GM19372 (cell line): ENCODE measurements around the gene WFDC5.
"Not testable (repeated sequence)": the region's sequence is repeated elsewhere in the genome, so short reads cannot be mapped to it uniquely, and the experiment has no call there.

Experiments used
- ATAC-seq: cut with Tn5 transposase; IDR thresholded peaks from one replicate; pipeline ENCODE4 v1.9.1; 2021; ENCODE audit warnings: mild to moderate bottlenecking, low read depth, moderate library complexity; ENCODE audit not compliant: unreplicated experiment

WFDC5 gene

DNA sequence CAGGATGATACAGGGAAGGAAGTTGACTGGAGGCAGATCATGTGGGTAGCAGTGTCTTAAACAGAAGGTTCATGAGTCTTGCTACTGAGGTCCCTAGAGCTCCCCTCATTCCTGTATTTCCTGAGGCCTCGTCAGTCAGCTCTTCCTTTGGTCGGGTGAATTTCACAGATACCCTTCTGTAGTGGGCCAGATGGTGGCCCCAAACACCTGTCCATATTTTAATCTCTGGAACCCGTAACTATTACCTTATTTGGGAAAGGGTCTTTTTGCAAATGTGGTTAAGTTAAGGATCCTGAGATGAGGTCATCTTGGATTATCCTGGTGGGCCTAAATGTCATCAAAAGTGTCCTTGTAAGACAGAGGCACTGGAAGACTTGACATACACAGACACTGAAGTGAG, 23.6 kb downstream of the WFDC5 start:
- ATAC-seq: no peak

- no peak for ATAC-seq
Observed at GRCh38 chr20:45090481-45090880, 24.5 kb downstream of the WFDC5 start.

GRCh38 chr20:45088247-45088646, 26.7 kb downstream of the WFDC5 start:
- no peak for ATAC-seq

DNA sequence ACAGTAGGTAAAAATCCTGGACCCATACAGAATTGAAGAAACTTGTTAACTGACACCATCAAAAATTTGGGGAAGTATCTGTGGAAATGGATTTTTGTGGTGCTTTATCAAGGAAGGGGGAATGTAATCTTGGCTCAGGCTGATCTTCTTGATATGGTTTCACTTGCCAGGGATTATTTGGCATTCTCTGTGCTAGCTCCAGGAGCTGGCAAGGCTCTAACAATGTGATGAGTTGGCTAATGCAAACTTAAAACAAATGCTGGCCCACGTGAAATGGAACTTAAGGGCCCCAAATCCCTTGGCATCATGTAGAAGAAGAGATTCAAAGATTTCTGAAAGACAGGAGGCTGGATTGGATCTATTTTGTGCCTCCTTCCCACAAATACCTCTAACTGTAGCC, 27.2 kb downstream of the WFDC5 start:
- ATAC-seq: no peak

DNA sequence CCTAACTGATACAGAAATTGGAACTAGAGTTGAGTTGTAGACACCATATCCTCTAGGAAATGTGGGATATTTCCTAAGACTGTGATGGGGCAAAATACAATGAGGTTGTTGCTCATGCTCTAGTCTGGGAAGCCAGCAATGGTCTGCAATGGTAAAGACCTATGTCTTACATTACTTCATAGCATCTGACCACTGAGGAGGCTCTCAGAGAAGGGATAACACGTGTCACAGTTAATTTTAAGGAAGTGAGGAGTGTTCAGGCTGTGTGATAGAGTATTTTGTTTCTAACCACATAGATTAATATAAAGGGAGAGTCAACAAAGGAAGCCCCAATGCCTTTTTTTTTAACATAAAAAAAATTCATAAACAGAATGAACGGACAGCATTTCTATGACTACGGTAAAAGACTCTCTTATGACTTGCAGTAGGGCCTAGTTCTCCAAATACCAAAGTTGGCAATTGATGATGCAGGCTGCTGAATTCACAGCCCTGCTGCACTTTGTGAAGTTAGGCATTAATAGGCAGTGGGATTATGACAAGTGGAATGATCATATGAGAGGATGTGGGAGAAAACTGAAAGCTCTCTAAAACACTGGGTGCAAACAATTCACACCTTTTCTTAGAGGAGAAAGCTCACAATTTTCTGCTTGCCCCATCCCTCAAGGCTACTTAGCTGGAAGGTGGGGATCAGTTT, 27.7 kb downstream of the WFDC5 start:
- no peak for ATAC-seq

GRCh38 chr20:45085867-45086266, 29.1 kb downstream of the WFDC5 start:
- ATAC-seq: no peak

GRCh38 chr20:45085289-45085688, 29.7 kb downstream of the WFDC5 start:
- ATAC-seq: no peak

GRCh38 chr20:45083127-45083526, 31.8 kb downstream of the WFDC5 start:
- ATAC-seq: no peak

DNA sequence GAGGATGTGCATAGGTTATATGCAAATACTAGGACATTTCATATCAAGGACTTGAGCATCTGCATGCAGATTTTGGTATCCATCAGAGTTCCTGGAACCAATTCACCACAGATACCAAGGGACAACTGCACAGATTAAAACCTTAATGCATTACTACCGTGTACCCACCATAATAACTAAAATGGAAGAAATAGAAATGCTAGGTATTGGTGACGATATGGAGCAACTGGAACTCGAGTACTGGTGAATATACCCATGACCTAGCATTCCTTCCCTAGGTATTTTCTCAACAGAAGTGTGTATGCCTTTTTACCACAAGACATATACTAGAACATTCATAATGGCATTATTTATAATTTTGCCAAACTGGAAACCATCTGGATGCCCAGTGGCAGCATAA, 32.5 kb downstream of the WFDC5 start:
- ATAC-seq: no peak

DNA sequence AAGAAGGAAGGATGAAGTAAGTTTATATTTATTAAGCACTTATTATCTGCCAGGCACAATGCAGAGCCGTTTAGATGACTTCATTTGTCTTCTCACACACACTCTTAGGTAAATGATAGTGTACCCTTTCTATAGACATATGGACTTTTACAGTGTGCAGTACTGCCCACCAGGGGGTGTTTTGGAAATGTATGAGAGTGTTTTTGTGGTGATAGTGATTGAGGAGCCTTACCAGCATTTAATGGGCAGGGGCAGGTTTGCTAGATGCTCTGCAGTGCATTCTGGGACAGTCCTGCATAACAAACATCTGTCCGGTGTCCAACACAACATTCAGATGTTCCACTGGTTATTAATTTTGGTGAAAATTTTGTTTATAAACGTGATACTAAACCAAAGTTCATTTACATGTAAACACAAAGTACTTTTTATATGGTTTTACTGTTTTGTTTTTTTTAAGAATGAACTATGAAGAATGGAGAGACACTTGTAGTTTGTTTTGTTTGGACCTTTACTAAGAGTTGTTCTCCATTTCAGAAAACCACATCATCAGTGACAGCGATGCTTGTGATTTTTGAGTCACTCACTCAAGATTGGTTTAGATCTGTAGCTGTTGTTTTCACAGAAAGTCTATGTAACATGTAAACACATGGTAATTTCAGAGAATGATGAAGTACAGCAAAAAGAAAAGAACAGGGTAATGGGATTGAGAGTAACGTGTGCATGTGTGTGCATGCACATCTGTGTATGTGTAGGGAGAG, 33.9 kb downstream of the WFDC5 start:
- ATAC-seq: no peak

GRCh38 chr20:45077559-45077958, 37.4 kb downstream of the WFDC5 start:
- ATAC-seq: no peak

GRCh38 chr20:45073221-45073620, 41.8 kb downstream of the WFDC5 start:
- no peak for ATAC-seq

DNA sequence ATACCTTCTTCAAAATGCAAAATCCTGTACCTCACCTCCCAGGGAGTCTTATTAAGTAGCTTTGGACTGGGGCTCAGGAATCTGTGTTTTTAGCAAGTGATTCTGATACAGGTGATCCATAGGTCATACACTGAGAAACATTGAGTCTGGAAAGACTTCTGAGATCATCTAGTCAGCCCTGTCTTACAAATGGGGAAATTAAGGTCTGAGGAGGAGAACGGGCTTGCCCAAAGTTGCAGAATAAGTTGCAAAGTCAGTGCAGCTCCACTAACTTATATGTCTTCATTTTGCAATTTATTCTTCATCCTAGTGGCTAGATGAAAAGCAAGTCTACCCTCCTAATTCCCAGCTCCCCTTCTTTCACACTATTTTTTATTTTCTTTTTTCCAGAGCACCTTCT, 42.9 kb downstream of the WFDC5 start:
- no peak for ATAC-seq

DNA sequence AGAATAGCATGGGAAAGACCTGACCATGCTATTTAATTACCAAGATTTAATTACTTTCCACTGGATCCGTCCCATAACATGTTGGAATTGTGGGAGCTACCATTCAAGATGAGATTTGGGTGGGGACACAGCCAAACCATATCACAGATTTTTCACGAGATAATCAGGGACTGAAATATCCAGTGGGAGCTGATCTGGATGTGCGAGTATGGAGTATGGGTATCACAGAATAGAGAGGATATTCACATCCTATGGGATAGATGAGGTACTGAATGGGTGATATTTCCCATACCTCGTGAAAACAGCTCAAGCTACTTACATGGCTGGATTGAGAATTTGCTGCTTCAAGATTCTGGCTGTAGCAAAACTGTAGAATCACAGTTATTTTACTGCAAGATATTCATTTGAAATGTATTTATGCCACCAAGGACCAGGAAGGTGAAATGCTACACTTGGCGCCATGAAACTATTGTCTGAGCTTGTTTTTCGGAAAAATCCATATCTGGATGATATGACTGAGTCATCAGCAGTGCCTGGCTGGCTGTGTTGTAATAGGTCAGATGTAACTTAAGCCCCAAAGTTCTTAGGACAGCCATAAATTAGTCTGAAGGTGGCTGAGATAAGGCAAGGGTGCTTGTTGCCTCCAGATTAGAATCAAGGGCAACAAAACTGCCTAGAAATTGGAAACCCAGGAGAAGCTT, 43.9 kb downstream of the WFDC5 start:
- no peak for ATAC-seq

DNA sequence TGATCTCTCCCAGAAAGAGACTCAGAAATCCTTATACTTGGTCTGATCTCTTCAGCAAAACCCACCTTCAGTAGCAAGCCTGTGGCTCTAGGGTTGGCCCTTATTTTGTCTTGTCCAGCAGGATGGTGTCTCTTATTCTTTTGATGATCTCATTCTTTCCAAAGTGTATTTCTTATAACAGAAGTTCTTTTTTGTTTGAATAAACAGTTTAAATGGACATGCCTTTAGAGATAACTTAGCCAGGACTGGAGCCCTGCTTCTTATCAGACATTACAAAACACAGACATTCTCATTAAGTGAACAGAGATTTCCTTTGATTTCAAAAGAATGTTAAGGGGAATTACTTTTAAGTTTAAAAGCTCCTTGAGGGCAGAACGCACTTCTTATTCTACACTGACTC, 45.7 kb downstream of the WFDC5 start:
- no peak for ATAC-seq

GRCh38 chr20:45067558-45067957, 47.4 kb downstream of the WFDC5 start:
- ATAC-seq: no peak

- ATAC-seq: no peak
Observed at GRCh38 chr20:45067087-45067486, 47.9 kb downstream of the WFDC5 start.

DNA sequence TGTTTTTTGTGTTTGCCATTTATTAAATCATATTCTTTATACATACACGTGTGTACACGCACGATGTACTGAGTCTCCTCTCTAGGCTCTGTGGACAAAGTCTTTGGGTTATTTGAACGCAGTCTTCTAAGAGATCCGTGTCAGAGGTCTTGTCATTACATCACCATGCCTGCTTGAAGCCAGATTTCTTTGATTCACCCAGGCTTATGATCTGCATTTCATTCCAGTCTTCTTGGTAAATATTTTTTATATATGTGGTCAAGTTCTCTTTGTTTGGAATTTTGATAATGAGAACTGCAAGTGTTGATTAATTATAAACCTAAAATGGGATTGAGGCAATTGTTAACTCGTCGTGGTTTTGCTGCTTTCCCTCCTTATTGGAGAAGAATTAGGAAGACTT, 48.6 kb downstream of the WFDC5 start:
- ATAC-seq: no peak

- no peak for ATAC-seq
Observed at GRCh38 chr20:45064812-45065211, 50.2 kb downstream of the WFDC5 start.

GRCh38 chr20:45063107-45063506, 51.9 kb downstream of the WFDC5 start:
- ATAC-seq: not testable (repeated sequence)

GRCh38 chr20:45061244-45061643, 53.7 kb downstream of the WFDC5 start:
- ATAC-seq: no peak

GRCh38 chr20:45060294-45060693, 54.7 kb downstream of the WFDC5 start:
- ATAC-seq: no peak
